ENCODE data around the gene PDLIM7.

DNA sequence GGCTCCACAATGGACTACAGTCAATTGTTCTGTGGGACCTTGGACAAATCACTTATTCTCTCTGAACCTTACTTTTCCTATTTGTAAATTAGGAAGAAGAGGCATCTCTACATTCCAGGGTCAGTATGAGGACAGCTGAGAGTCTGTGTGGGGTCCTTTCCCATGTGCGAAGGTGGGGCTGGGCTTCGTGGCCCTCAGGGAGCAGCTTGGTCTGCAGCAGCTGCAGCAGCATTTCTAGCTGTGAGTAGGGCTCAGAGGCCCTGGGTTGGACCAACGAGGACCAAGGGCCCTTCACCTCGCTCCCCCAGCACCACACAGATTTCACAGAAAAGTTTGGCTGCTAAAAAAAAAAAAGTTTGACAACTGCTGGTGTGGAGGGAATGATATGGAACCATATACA is 28.8 kb upstream of the PDLIM7 start:
- TF ChIP-seq SMC3 (IDR thresholded peaks at IDR 0.05; ENCODE audit: borderline replicate concordance, low read length) = no peak
- TF ChIP-seq, protein P1, sequence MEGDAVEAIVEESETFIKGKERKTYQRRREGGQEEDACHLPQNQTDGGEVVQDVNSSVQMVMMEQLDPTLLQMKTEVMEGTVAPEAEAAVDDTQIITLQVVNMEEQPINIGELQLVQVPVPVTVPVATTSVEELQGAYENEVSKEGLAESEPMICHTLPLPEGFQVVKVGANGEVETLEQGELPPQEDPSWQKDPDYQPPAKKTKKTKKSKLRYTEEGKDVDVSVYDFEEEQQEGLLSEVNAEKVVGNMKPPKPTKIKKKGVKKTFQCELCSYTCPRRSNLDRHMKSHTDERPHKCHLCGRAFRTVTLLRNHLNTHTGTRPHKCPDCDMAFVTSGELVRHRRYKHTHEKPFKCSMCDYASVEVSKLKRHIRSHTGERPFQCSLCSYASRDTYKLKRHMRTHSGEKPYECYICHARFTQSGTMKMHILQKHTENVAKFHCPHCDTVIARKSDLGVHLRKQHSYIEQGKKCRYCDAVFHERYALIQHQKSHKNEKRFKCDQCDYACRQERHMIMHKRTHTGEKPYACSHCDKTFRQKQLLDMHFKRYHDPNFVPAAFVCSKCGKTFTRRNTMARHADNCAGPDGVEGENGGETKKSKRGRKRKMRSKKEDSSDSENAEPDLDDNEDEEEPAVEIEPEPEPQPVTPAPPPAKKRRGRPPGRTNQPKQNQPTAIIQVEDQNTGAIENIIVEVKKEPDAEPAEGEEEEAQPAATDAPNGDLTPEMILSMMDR (IDR thresholded peaks at IDR 0.05 in 2 of 3, conservative IDR thresholded peaks at IDR 0.05 in 1 of 3; ENCODE audit: control insufficient read depth in 2 of 3, extremely low read depth in 1 of 3, insufficient read depth in 1 of 3, low read depth in 3 of 3, low read length in 3 of 3) = no peak
- TF ChIP-seq HDGF (IDR thresholded peaks at IDR 0.05) = no peak
- TF ChIP-seq PAX8 (IDR thresholded peaks at IDR 0.05) = no peak
- no peak for TF ChIP-seq POLR2A (IDR thresholded peaks at IDR 0.05; ENCODE audit: low read depth, low read length)
- TF ChIP-seq EZH2 (IDR thresholded peaks at IDR 0.05; ENCODE audit: borderline replicate concordance, control insufficient read depth, low read depth, low read length) = no peak
- no peak for TF ChIP-seq TAF1 (IDR thresholded peaks at IDR 0.05; ENCODE audit: borderline replicate concordance, low read depth, low read length)
- TF ChIP-seq, protein P2, sequence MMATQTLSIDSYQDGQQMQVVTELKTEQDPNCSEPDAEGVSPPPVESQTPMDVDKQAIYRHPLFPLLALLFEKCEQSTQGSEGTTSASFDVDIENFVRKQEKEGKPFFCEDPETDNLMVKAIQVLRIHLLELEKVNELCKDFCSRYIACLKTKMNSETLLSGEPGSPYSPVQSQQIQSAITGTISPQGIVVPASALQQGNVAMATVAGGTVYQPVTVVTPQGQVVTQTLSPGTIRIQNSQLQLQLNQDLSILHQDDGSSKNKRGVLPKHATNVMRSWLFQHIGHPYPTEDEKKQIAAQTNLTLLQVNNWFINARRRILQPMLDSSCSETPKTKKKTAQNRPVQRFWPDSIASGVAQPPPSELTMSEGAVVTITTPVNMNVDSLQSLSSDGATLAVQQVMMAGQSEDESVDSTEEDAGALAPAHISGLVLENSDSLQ (IDR thresholded peaks at IDR 0.05) = no peak
- TF ChIP-seq NFIC (IDR thresholded peaks at IDR 0.05; ENCODE audit: low read depth, low read length) = no peak
- no peak for TF ChIP-seq MTA3 (IDR thresholded peaks at IDR 0.05; ENCODE audit: borderline replicate concordance, low read length)
- no peak for TF ChIP-seq POLR2AphosphoS2 (IDR thresholded peaks at IDR 0.05; ENCODE audit: low read depth, low read length)
- TF ChIP-seq, protein P3, sequence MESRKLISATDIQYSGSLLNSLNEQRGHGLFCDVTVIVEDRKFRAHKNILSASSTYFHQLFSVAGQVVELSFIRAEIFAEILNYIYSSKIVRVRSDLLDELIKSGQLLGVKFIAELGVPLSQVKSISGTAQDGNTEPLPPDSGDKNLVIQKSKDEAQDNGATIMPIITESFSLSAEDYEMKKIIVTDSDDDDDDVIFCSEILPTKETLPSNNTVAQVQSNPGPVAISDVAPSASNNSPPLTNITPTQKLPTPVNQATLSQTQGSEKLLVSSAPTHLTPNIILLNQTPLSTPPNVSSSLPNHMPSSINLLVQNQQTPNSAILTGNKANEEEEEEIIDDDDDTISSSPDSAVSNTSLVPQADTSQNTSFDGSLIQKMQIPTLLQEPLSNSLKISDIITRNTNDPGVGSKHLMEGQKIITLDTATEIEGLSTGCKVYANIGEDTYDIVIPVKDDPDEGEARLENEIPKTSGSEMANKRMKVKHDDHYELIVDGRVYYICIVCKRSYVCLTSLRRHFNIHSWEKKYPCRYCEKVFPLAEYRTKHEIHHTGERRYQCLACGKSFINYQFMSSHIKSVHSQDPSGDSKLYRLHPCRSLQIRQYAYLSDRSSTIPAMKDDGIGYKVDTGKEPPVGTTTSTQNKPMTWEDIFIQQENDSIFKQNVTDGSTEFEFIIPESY (IDR thresholded peaks at IDR 0.05) = no peak

Measured in GM12878 (cell line).